H1 (cell line): Measurements from ENCODE around the gene RPS3. TPM values are rescaled to one million over a fixed set of nuclear protein-coding genes. Genes with fewer than 3 reads are reported as not detected.

Experiments
- CTCF ChIA-PET: fragments of 300-600 bp; sonication (Branson Sonifier 250); formaldehyde crosslinking; loops from one replicate; lab custom pipeline; 2021; ENCODE audit not compliant: partially characterized antibody; lab: Charles Lee
- POLR2A ChIA-PET: fragments of 300-600 bp; sonication (Branson Sonifier 250); formaldehyde crosslinking; loops from one replicate; lab custom pipeline; 2021; ENCODE audit warnings: inconsistent platforms; ENCODE audit not compliant: partially characterized antibody; lab: Charles Lee
- DNase-seq, 2 experiments: peaks; one replicate each; pipeline versions ENCODE4 v3.0.0 to v3.0.0-alpha.2; 2010 to 2022; ENCODE audit warnings: low spot score in 2 of 2, low read depth in 1 of 2, mixed read lengths in 1 of 2
- FAIRE-seq: peaks from 2 replicates; lab custom pipeline; 2011; peaks lifted over from hg19 to GRCh38; lab: Jason Lieb, UNC
- H2AFZ ChIP-seq: 2 replicates; pipeline ENCODE4 v1.8.1; 2012; ENCODE audit warnings: low read length, inconsistent platforms
- H2AK5ac ChIP-seq: 2 replicates; pipeline ENCODE4 v1.6.1; 2013; ENCODE audit warnings: low read depth, low read length
- H2BK120ac ChIP-seq: replicated peaks from 2 replicates; pipeline ENCODE3; 2013; ENCODE audit warnings: low read depth, low read length, inconsistent platforms
- H2BK12ac ChIP-seq: 2 replicates; pipeline ENCODE4 v1.6.1; 2013; ENCODE audit warnings: low read depth, low read length
- H2BK15ac ChIP-seq: 2 replicates; pipeline ENCODE4 v1.6.1; 2013; ENCODE audit warnings: low read length
- H2BK20ac ChIP-seq: 2 replicates; pipeline ENCODE4 v1.6.1; 2013; ENCODE audit warnings: low read length
- H2BK5ac ChIP-seq: 2 replicates; pipeline ENCODE4 v1.6.1; 2013; ENCODE audit warnings: low read depth, low read length
- H3K14ac ChIP-seq: 2 replicates; pipeline ENCODE4 v1.6.1; 2013; ENCODE audit warnings: inconsistent platforms; ENCODE audit not compliant: insufficient read length
- H3K18ac ChIP-seq: 2 replicates; pipeline ENCODE4 v1.6.1; 2013; ENCODE audit warnings: low read length; ENCODE audit errors: extremely low read depth
- H3K23ac ChIP-seq: 2 replicates; pipeline ENCODE4 v1.6.1; 2013; ENCODE audit warnings: inconsistent platforms; ENCODE audit not compliant: insufficient read length
- H3K23me2 ChIP-seq: 2 replicates; pipeline ENCODE4 v1.6.1; 2013; ENCODE audit warnings: low read depth, low read length
- H3K27ac ChIP-seq: 2 replicates; pipeline ENCODE4 v1.6.1; 2011; ENCODE audit warnings: low read depth, low read length, inconsistent platforms
- H3K27me3 ChIP-seq, 4 experiments: replicated peaks in 1 of 4; 1 replicate in 1 of 4; 2 replicates in 3 of 4; pipeline versions ENCODE4 v1.6.1 to v1.8.1; 2011 to 2013; ENCODE audit warnings: low read length in 3 of 4, mild to moderate bottlenecking in 3 of 4, inconsistent platforms in 2 of 4, mixed read lengths in 2 of 4, moderate library complexity in 1 of 4; ENCODE audit not compliant: control insufficient read depth in 3 of 4, insufficient read depth in 3 of 4; ENCODE audit errors: extremely low read depth in 1 of 4
- H3K36me3 ChIP-seq, 4 experiments: 2 replicates each; pipeline versions ENCODE4 v1.6.1 to v1.8.1; 2011 to 2013; ENCODE audit warnings: mild to moderate bottlenecking in 4 of 4, low read length in 3 of 4, moderate library complexity in 2 of 4, control low read depth in 1 of 4, inconsistent platforms in 1 of 4; ENCODE audit not compliant: insufficient read depth in 4 of 4, control insufficient read depth in 2 of 4
- H3K4ac ChIP-seq: replicated peaks from 2 replicates; pipeline ENCODE3; 2013; ENCODE audit warnings: low read length, low read depth, mixed read lengths, inconsistent platforms; ENCODE audit not compliant: insufficient read length
- H3K4me1 ChIP-seq, 4 experiments: replicated peaks in 1 of 4; 1 replicate in 1 of 4; 2 replicates in 3 of 4; pipeline versions ENCODE4 v1.6.1 to v1.8.1; 2011 to 2013; ENCODE audit warnings: low read length in 3 of 4, inconsistent platforms in 2 of 4, mixed read lengths in 1 of 4; ENCODE audit not compliant: insufficient read depth in 4 of 4, control insufficient read depth in 3 of 4
- H3K4me2 ChIP-seq, 2 experiments: 2 replicates each; pipeline versions ENCODE4 v1.6.1 to v1.8.1; 2011 to 2013; ENCODE audit warnings: low read depth in 2 of 2, low read length in 2 of 2, control low read depth in 1 of 2, inconsistent platforms in 1 of 2, mild to moderate bottlenecking in 1 of 2; ENCODE audit not compliant: insufficient read depth in 1 of 2
- H3K4me3 ChIP-seq, 4 experiments: fragments of 200-600, 300-600 bp in 1 of 4; sonication (generic), shearing (Covaris generic), sonication (Bioruptor Twin) in 1 of 4; 2 replicates each; pipeline versions ENCODE4 v1.5.1 to v1.8.1; 2011 to 2016; ENCODE audit warnings: low read length in 4 of 4, low read depth in 3 of 4, control low read depth in 2 of 4, inconsistent platforms in 2 of 4, mild to moderate bottlenecking in 2 of 4, mixed read lengths in 1 of 4, moderate library complexity in 1 of 4; ENCODE audit not compliant: insufficient read depth in 2 of 4; ENCODE audit errors: extremely low read depth in 1 of 4
- H3K56ac ChIP-seq: replicated peaks from 2 replicates; pipeline ENCODE3; 2013; ENCODE audit warnings: low read depth, mild to moderate bottlenecking, mixed read lengths, low read length, inconsistent platforms; ENCODE audit not compliant: insufficient read length
- H3K79me1 ChIP-seq: 2 replicates; pipeline ENCODE4 v1.6.1; 2013; ENCODE audit warnings: low read depth, low read length, control low read depth
- H3K79me2 ChIP-seq, 2 experiments: 2 replicates each; pipeline versions ENCODE4 v1.6.1 to v1.8.1; 2012 to 2013; ENCODE audit warnings: low read length in 2 of 2, mild to moderate bottlenecking in 2 of 2, inconsistent platforms in 1 of 2; ENCODE audit not compliant: insufficient read depth in 2 of 2, control insufficient read depth in 1 of 2
- H3K9ac ChIP-seq, 4 experiments: replicated peaks in 1 of 4; 1 replicate in 1 of 4; 2 replicates in 3 of 4; pipeline versions ENCODE4 v1.6.1 to v1.8.1; 2011 to 2013; ENCODE audit warnings: low read depth in 3 of 4, low read length in 3 of 4, control low read depth in 2 of 4, mild to moderate bottlenecking in 2 of 4, moderate library complexity in 2 of 4, inconsistent platforms in 1 of 4; ENCODE audit errors: extremely low read depth in 1 of 4
- H3K9me3 ChIP-seq, 2 experiments: 2 replicates each; pipeline versions ENCODE4 v1.6.1 to v1.8.1; 2012 to 2013; ENCODE audit warnings: mild to moderate bottlenecking in 2 of 2, moderate library complexity in 2 of 2, control low read depth in 1 of 2, inconsistent platforms in 1 of 2, low read depth in 1 of 2, low read length in 1 of 2, mixed read lengths in 1 of 2; ENCODE audit not compliant: insufficient read depth in 2 of 2
- H4K20me1 ChIP-seq, 2 experiments: replicated peaks in 1 of 2; 2 replicates each; pipeline versions ENCODE3 to v1.8.1; 2011 to 2013; ENCODE audit warnings: inconsistent platforms in 2 of 2, low read length in 2 of 2, mild to moderate bottlenecking in 1 of 2; ENCODE audit not compliant: insufficient read depth in 2 of 2, control insufficient read depth in 1 of 2
- H4K5ac ChIP-seq: 2 replicates; pipeline ENCODE4 v1.6.1; 2013; ENCODE audit warnings: low read length, low read depth, mixed read lengths, inconsistent platforms; ENCODE audit not compliant: insufficient read length
- H4K8ac ChIP-seq: 2 replicates; pipeline ENCODE4 v1.8.0; 2013; ENCODE audit warnings: mild to moderate bottlenecking, moderate library complexity, low read length, inconsistent platforms; ENCODE audit not compliant: insufficient read depth; ENCODE audit errors: extremely low read depth
- H4K91ac ChIP-seq: replicated peaks from 2 replicates; pipeline ENCODE3; 2013; ENCODE audit warnings: low read length, mixed read lengths, inconsistent platforms; ENCODE audit not compliant: insufficient read length
- CREB1 ChIP-seq: IDR thresholded peaks from 2 replicates; pipeline ENCODE4 v1.6.1; 2012; ENCODE audit warnings: inconsistent platforms
- GABPA ChIP-seq: IDR thresholded peaks from 2 replicates; pipeline ENCODE4 v1.6.1; 2011; ENCODE audit warnings: mild to moderate bottlenecking, low read length, moderate library complexity, borderline replicate concordance; ENCODE audit not compliant: insufficient read depth
- POLR2AphosphoS5 ChIP-seq: IDR thresholded peaks from 2 replicates; pipeline ENCODE4 v1.6.1; 2011; ENCODE audit warnings: low read depth, low read length
- RFX5 ChIP-seq: IDR thresholded peaks from 2 replicates; pipeline ENCODE4 v1.6.1; 2011; ENCODE audit warnings: low read depth, low read length, improper control_type of control experiment, borderline replicate concordance
- SP2 ChIP-seq: IDR thresholded peaks from 2 replicates; pipeline ENCODE4 v1.6.1; 2012; ENCODE audit warnings: mild to moderate bottlenecking, low read length, inconsistent platforms
- TEAD4 ChIP-seq: IDR thresholded peaks from 2 replicates; pipeline ENCODE4 v1.6.1; 2012; ENCODE audit warnings: low read depth, low read length, inconsistent platforms, mixed read lengths
- YY1 ChIP-seq: IDR thresholded peaks from 2 replicates; pipeline ENCODE4 v1.6.1; 2011; ENCODE audit warnings: low read depth, mild to moderate bottlenecking, low read length
- WGBS, 2 experiments: shearing (Covaris generic) in 1 of 2; methylation state at CpG; one replicate each; pipeline versions ENCODE4 v1.1.6 to v1.1.7; 2013 to 2015; ENCODE audit warnings: low lambda C conversion rate in 2 of 2, mixed read lengths in 2 of 2, inconsistent platforms in 1 of 2, low coverage in 1 of 2, missing lambda C conversion rate in 1 of 2; ENCODE audit not compliant: insufficient replicate concordance in 2 of 2, insufficient coverage in 1 of 2, insufficient read length in 1 of 2; ENCODE audit errors: extremely low coverage in 1 of 2, missing lambda C conversion rate in 1 of 2; 5-methylcytosine and 5-hydroxymethylcytosine counted together
- polyA plus RNA-seq, 7 experiments: library from polyadenylated mRNA; depleted of rRNA in 3 of 7; stranded (reverse) in 5 of 7; unstranded in 2 of 7; fragments of >200 nt in 5 of 7; fragments of 200-250 nt in 2 of 7; gene quantifications; 1 replicate in 5 of 7; 2 replicates in 1 of 7; 4 replicates in 1 of 7; pipeline versions ENCODE4 v1.2.1 to v1.2.3, GENCODE V29; 2011 to 2013; ENCODE audit warnings: missing spikeins in 2 of 7, mixed read lengths in 2 of 7
- total RNA-seq: library from RNA; stranded (reverse); fragmentation: NEBNext Ultra II Directional; extraction: Animal tissue kit (Norgen Biotek cat#: 25700); gene quantifications from 2 replicates; pipeline ENCODE4 v1.2.1, GENCODE V29; 2021
- TF ChIP-seq, protein P1 (sequence below): IDR thresholded peaks from 2 replicates; pipeline ENCODE4 v1.6.1; 2012; ENCODE audit warnings: low read length, inconsistent platforms

The RPS3 gene
- total and polyA plus RNA-seq, 2 of the 8 experiments (the other 6 are each of a cell fraction or from before 2014, with no cell fraction given): 3,813 to 4,194 TPM

DNA sequence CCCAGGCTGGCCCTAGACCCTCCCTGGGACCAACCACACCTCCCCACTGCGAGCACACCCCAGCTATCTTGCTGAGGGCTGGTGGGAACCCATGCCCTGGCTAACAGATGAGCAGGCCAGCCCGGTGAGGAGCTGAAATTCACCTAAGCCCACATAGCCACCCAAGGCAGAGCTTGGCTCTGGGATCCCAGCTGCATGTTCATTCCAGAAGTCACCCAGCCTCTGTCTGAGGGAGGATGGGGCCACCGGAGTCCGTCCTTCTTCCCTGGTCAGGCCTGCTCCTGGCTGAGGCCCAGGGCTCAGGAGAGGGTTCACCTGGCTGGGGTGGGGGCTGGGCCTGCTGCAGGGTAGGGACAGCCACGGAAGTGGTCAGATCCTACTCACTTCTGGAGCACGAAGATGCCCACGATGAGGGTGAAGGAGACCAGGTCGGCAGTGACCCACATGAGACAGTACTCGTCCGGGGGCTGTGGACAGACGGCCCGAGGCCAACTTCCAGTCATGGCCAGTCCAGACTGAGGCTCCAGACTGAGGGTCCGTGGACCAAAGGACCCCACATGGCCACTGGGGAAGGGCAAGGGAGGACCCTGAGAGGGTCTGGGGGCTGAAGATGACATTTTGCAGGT lies 40.3 kb downstream of the RPS3 start:
- peak overlapping the region; percentile 15; the same call in 1 of the 2 replicates for H4K8ac ChIP-seq
- no peaks in the 10 kb centered on the region for H3K79me1 ChIP-seq
- no peak overlapping the region for H2BK20ac ChIP-seq
- no peak overlapping the region for H3K23ac ChIP-seq
- H3K14ac ChIP-seq: no peak overlapping the region
- H3K79me2 ChIP-seq: no peaks in the 10 kb centered on the region
- H2BK15ac ChIP-seq: no peak overlapping the region
- peaks cover 0 to 16% (median 6%) of the 10 kb centered on the region in 4 experiments; a peak in 4 of 7 replicates for H3K4me1 ChIP-seq
- no peak overlapping the region for H3K4ac ChIP-seq
- H2BK5ac ChIP-seq: no peak overlapping the region
- H3K4me2 ChIP-seq: 0 out of 4 replicates have a peak overlapping the region, but pooled peaks of 1 of the 2 experiments have one; percentile 6
- no peak overlapping the region for H2AK5ac ChIP-seq
- WGBS, 2 experiments: 81% methylated on average over 12 of the region's 13 CpGs; no CpG with 5 or more reads in 1 of the 2 experiments
- no peak overlapping the region; the same call in 1 of the 2 replicates for H3K18ac ChIP-seq
- H3K27ac ChIP-seq: 0 out of 2 replicates have a peak overlapping the region, but pooled peaks have one; percentile 10
- no peak overlapping the region for H4K5ac ChIP-seq
- no peak overlapping the region for H4K91ac ChIP-seq
- H3K56ac ChIP-seq: no peak overlapping the region
- POLR2A ChIA-PET: interaction anchor here (0.7 to 4.5 kb wide), 5 partner anchors 10 to 86 kb away, joined by 3 to 20 read pairs (median 4); partner anchors contain the start of gene GDPD5
- H2AFZ ChIP-seq: no peak overlapping the region
- H4K20me1 ChIP-seq: peaks cover 0 to 2% of the 10 kb centered on the region in 2 experiments
- no peak overlapping the region for H2BK12ac ChIP-seq
- H3K27me3 ChIP-seq: 0 out of 7 replicates have a peak, but pooled peaks cover 0 to under 1% (median under 1%) of the 10 kb centered on the region in 4 experiments
- H3K9ac ChIP-seq: no peak overlapping the region
- TF ChIP-seq SP2 (no peak), TEAD4 (no peak), GABPA (no peak), RFX5 (no peak), POLR2AphosphoS5 (no peak), YY1 (no peak), CREB1 (no peak)
- TF ChIP-seq, protein P1, sequence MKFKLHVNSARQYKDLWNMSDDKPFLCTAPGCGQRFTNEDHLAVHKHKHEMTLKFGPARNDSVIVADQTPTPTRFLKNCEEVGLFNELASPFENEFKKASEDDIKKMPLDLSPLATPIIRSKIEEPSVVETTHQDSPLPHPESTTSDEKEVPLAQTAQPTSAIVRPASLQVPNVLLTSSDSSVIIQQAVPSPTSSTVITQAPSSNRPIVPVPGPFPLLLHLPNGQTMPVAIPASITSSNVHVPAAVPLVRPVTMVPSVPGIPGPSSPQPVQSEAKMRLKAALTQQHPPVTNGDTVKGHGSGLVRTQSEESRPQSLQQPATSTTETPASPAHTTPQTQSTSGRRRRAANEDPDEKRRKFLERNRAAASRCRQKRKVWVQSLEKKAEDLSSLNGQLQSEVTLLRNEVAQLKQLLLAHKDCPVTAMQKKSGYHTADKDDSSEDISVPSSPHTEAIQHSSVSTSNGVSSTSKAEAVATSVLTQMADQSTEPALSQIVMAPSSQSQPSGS: no peak
- H3K9me3 ChIP-seq: no peaks in the 10 kb centered on the region
- no peaks in the 10 kb centered on the region for H3K23me2 ChIP-seq
- FAIRE-seq (no peak), DNase-seq (no peak)
- H3K36me3 ChIP-seq: no peaks in the 10 kb centered on the region
- H3K4me3 ChIP-seq: no peak overlapping the region
- no peak overlapping the region for H2BK120ac ChIP-seq
- CTCF ChIA-PET: interaction anchor here (0.9 to 9.3 kb wide), 13 partner anchors 8 to 160 kb away, joined by 3 to 318 read pairs (median 7); partner anchors contain the start of genes GDPD5 and KLHL35
